Spleen (tissue), 7 donors: Measurements from ENCODE around the gene TGFB1.

Experiments used
- CTCF ChIP-seq, 11 experiments: fragments of 200-600 bp in 7 of 11; fragments of 450-650 bp in 4 of 11; sonication (generic) in 4 of 11; IDR thresholded peaks in 8 of 11; conservative IDR thresholded peaks in 3 of 11; 1 replicate in 7 of 11; 2 replicates in 4 of 11; pipeline versions ENCODE4 v1.4.0 to v1.8.0; 2016 to 2021; ENCODE audit warnings: antibody characterized with exemption in 11 of 11, inconsistent platforms in 4 of 11, mild to moderate bottlenecking in 1 of 11
- POLR2A ChIP-seq, 3 donors: fragments of 450-650 bp; IDR thresholded peaks; one replicate each; pipeline ENCODE4 v1.5.1; 2017; ENCODE audit warnings: antibody characterized with exemption in 3 of 3, mild to moderate bottlenecking in 1 of 3
- POLR2AphosphoS5 ChIP-seq, 3 donors: sonication (generic); formaldehyde crosslinking; IDR thresholded peaks; one replicate each; pipeline ENCODE4 v1.5.1; 2017; ENCODE audit warnings: antibody characterized with exemption in 3 of 3
- donor health status: DM: no; HTN: no; CAD: no; lungs with moderate emphysema.
- donor health status: DM: no; HTN: no; CAD: no.
- donor health status: DM: no; HTN: no; CAD: no.

GRCh38 chr19:41339936-41340335 lies 13.8 kb downstream of the TGFB1 start:
- TF ChIP-seq POLR2AphosphoS5 (IDR thresholded peaks at IDR 0.05) (no peak), CTCF (IDR thresholded peaks at IDR 0.05 in 8 of 11, conservative IDR thresholded peaks at IDR 0.05 in 3 of 11) (no peak), POLR2A (IDR thresholded peaks at IDR 0.05) (no peak)
